Hippocampal formation (tissue), 2 donors: ENCODE data around the gene HLCS.
A peak's percentile ranks its signal among the peaks of the same experiment; 100 is the strongest.

ENCODE experiments used
- DNase-seq, 2 donors: peaks; one replicate each; lab custom pipeline; 2025; lab: John Stamatoyannopoulos, UW

HLCS gene

DNA sequence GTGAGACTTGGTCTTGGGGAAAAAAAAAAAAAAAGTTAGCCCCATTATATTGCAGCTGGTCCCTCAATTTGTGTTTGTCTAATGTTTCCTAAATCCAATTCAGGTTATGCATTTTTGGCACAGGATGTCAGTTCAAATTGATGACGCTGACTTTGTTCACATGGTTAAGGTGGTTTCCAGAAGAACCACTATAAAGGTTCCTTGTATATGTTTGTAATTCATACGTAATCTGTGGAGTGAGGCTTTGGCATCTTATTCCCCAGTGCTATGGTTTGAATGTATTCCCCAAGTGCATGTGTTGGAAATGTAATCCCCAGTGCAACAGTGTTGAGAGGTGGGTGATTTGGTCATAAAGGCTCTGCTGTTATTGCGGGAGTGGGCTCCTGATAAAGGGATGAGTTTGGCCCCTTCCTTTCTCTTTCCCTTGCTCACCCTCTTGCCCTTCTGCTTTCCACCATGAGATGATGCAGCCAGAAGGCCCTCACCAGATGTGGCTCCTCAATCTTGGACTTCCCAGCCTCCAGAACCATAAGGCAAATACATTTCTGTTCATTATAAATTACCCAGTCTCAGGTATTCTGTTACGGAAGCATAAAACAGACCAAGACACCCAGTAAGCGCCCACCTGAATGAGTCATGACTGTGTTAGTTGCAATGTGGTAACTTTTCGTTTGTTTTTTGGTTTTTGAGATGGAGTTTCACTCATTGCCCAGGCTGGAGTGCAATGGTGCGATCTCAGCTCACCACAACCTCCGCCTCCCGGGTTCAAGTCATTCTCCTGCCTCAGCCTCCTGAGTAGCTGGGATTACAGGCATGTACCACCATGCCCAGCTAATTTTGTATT lies 19.5 kb upstream of the HLCS start:
- DNase-seq: no peak

DNA sequence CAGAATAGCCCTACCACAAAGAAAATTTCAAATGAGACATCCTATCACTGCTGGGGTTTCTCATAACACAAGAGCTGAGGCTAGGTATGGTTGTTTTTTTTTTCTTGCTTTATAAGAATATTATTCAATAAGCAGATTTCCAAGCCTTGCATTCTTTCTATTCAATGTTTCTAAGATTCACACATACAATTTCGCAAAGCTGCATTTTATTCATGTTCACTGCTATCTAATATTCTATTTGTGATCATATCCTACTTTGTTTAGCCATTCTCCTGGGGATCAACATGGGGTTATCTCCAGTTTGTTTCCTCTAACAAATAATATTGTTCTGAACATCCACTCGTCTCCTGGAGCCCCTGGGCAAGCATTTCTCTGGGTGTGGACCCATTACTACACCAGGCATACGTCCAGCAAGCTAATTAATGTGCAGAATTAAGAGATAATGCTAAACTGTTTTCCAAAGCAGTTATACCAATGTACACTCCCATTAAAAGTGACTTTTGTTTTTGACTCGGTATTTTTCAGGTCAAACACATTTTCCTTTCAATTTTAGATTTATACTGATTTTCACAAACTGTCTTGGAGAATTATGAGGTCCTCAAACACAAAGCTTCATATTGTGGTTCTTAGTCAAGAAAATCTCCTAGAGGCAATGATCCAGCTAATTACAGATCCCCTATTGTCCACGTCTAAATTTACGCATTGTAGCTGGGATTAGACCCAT lies 15.7 kb upstream of the HLCS start:
- no peak for DNase-seq

- no peak for DNase-seq
These were observed 14.6 kb upstream of the HLCS start for GRCh38 chr21:36981049-36981391.

DNA sequence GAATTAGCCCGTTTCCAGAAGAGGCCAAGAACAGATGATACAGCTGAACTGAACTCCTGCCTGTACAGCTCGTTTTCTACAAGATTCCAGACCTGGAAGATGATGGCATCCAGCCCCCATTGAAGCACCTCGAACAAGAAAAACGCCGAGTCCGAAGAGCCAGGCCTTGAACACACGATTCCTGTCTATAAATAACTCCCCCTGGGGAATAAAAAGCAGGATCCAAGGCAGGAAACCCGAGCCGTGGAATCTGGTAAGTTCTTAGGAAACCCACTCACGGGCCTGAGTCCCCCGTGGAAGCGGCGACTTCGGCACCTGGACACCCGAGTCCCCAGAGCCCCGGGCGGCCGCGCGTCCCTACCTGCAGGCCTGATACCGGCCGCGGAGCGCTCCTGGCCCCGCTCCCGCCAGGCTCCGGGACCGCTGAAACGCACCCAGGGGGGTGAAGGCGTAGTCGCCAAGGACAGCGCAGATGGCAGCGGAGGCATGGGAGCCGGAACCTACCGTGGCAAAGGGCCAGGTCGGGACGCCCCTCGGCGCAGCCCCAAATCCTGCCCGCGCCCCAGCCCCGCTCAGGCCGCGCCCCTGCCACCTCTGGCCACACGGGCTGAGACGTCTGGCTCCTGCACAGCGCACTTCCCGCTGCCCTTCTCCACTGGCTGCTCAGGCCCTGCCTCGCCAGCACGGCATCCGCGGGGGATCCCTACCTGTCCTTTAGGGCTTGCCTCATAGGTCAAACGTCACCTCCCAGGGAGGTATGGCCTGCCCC lies 14.0 kb upstream of the HLCS start:
- no peak for DNase-seq

DNA sequence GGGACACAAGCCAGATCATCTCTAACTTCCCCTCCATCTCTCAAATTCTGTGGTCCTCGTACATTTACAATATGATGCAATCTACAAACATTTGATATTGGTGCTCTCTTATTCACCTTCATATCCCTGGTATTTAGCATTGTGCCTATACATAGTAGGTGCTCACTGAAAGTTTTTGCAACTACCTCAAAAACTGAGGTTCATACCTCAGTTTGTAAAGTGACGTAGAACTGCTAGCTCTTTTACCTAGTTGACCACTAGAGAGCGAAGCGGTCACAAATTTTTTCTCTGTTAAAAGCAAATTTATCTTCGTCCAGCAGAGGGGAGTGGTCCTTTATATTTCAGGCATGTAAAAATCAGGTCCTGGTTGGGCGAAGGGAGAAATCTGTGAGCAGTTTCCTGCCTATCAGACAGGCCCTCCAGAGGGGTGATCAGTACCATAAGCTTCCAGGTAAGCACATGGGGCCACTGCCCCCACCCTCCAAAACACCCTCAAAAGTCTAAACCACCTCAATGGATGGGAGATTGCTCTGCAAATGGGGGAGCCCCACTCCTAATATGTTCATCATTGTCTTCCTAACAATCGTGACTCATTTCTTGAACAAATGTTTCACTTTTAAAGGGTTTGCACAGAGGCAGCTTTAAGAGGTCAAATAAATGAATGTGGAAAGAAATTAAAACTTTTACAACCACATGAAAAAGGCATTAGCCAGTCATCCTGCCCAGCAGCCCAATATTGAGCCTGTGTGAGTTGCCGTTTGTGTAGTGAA lies 10.6 kb upstream of the HLCS start:
- DNase-seq: peak in 1 of 2 donors; percentile 47

DNA sequence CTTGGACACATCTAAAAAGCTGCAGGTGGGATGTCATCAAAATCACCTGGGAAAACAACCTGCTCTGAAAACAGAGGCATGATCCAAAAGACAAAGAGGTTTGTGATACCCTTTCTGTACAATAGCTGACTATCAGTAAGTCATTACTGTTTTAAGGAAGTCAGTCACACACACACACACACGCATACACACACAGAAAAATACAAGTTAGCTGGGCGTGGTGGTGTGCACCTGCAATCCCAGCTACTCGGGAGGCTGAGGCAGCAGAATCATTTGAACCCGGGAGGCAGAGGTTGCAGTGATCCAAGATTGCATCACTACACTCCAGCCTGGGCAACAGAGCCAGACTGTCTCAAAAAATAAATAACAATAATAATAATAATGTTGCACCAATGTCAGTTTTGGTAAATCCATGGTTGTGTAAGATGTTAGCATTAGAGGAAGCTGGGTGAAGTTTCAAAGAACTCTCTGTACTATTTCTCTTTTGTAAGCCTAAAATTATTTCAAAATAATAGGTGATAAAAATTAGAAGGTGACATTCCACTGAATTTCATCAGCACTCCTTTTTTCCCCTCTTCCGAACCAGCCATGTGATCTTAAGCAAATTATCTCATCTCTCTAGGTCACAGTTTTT lies 9.9 kb upstream of the HLCS start:
- no peak for DNase-seq

DNA sequence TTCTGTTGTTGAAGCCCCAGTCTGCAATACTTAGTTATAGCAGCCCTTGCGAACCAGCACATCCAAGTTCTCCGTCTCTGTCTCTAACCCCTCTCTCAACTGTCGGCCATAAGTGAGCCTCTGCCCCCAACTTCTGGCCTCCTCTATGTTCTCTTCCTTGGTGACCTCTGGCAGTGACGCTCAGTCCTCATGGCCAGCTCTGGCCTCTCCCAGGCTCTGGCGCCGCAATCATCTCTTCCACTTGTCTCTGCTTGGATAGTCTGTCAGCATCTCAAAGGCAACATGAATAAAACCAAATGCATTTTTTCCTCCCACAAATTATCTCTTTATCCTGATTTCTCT lies 8.4 kb upstream of the HLCS start:
- no peak for DNase-seq

GRCh38 chr21:36973986-36974850 lies 7.7 kb upstream of the HLCS start:
- no peak for DNase-seq

- no peak for DNase-seq
These were observed 2.5 kb upstream of the HLCS start for GRCh38 chr21:36968976-36969375.

DNA sequence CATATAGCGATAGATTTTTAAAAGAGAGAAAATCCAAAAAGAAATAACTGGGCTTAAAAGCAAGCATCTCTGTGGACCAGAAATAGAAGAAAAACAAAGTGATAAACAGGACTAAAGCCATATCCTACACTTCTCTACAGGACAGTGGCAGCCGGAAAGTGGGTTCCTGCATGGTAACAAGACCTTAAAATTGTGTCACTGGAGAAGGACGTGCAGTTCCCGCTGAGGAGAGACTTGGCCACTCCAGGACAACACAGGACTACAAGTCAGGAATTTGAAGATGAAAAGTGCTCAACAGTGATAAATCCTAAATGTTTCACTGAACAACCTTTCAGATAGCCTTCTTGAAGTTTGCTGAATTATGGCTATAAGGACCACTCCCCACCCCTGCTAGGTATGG lies 1.9 kb upstream of the HLCS start:
- DNase-seq: no peak

DNA sequence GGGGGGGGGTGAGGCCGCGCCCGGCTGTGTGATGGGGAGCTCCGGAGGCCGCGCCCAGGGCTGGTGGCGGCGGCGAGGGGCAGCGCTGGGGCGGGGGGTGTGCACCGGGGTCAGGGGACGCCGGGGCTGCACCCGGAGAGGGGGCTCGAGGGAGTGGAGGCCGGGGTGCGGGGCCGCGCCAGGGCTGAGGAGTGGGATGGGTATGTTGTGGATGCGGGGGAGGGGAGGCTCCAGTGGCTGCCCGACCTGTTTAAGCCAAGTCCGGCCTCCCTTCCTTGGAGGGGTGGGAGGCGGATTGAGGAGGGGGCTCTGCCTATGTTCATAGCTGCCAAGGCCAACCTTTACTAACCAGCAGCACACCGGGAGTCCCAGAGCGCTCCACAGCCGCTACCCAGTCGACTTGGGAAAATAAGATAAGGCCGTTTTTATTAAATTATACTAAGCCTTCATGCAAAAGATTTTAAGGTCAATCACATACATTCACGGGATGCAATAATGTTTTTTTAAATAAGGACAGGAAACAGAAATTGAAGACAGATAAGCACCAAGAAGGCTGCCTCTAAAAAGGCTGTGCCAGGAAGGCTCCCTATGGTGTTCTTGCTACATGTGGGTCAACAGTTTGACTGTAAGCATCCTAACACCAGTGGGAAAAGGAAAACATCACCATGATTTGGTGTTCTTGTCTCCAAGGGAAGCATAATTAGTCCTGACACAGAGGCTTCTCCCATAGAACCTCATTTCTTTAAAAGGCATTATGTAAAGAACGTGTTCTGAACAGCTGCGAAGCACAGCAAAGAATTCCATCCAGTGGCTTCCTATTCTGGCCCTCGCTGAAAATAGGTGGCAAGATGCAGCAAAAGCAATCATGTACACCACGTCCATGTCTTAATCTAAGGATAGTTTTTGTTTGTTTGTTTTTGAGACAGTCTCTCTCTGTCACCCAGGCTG lies 626 bp upstream of the HLCS start:
- peak in 1 of 2 donors; percentile 13 for DNase-seq

- DNase-seq: no peak
These were observed 776 bp downstream of the HLCS start for GRCh38 chr21:36965720-36966065.

DNA sequence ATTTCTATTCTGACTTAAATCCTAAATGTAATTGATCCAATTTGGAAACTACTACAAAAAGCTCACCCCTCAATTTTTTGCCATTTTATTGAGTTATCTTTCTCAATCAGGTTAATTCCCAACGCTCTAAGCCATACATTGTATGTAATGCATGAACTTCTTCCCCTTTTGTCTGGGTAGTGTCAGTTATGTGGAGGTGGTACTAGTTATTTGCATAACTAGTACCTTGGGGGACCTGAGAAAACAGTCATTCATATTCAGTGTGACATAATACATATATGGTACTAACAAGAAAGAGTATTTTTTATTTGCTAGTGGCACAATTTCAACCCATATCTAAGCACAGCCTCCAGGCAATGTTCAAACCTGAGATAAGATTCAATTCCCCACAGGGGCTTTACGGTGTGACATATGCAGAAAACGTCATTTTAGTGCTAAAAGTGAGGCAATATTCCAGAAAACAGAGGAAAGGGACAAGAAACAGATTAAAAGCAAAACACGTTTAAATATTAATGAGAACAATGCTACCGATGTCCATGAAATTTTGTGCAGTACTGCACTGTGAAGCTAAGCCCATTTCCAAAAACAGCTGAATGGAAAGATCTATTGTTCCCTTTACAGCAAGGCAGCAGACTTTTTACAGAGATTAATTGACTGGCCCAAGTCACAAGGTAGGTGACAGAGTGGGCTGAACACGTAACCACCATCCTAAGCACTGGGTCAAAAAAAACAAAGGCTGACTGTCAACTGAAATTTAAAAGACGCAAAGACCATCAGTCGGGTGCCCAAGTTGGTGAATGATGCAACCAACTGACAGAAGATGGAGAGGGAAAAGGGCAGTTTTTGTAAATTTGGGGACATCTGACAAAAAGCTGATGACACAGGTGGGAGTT lies 1.4 kb downstream of the HLCS start:
- no peak for DNase-seq

- DNase-seq: no peak
These were observed 2.1 kb downstream of the HLCS start for GRCh38 chr21:36964398-36964797.

- DNase-seq: no peak
These were observed 4.2 kb downstream of the HLCS start for GRCh38 chr21:36962098-36962780.

DNA sequence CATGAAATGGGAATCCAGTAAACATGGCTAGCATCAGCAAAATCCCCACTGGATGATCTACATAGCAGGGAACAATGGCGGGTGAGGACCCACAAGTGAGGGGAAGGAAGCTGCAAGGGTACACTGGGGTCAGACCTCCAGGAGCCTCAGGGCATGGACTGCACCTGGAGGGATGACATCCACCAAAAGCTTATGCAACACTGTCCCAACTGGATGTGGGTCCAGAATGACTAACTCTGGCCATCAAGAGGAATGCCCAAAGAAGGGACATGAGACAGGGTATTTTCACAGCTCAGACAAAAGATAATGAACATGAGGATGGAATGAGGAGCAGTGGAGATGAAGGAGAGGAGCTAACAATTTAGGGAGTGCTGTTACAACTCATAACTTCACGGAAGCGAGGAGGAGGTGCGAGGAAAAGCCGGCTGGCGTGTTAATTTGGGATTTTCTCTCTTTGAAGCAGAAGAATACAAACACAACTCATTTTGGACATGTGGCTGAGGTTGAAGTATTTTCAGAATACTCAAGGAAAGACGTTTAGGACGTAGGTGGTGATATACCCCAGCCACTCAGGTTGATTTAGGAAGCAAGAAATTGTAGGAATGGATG lies 5.7 kb downstream of the HLCS start:
- DNase-seq: peak in 1 of 2 donors; percentile 2

DNA sequence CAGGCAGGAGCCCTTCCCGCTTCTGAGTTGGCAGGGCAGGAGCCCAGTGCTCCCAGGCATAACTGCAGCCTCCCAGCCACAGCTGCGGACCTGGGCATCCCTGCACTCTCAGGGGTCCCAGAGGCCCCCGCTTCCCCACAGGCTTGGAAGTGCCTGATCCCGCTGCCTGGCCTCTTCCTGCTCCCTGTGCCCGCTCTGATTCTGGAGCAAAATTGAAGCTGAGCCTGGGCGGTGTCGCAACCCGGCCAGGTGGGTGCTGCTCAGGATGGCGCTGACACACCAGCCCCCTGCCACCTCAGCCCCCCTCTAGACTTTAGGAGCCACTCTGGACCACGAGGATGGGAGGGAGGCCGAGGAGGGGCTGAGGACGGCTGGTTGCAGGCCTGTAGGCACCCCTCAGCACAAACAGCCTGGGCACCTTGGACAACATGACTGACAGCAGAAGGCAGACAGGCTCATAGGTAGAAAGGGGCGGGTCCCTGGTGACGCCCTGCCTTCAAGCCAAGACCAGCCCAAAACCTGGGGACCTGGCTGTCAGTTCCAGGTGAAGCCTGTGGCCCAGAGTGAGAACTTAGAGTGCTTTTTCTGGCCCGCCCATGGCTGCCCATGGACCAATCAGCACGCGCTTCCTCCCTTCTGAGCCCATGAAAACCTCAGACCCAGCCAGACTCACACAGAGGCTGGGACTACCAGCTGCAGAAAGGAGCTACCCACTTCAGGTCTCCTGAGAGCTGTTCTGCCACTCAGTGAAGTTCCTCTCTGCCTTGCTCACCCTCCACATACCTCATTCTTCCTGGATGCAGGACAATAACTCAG lies 7.2 kb downstream of the HLCS start:
- no peak for DNase-seq
